ENCODE measurements around the gene LAMC3.
"Not testable (repeated sequence)": the region's sequence is repeated elsewhere in the genome, so short reads cannot be mapped to it uniquely, and the experiment has no call there.

LAMC3 gene

DNA sequence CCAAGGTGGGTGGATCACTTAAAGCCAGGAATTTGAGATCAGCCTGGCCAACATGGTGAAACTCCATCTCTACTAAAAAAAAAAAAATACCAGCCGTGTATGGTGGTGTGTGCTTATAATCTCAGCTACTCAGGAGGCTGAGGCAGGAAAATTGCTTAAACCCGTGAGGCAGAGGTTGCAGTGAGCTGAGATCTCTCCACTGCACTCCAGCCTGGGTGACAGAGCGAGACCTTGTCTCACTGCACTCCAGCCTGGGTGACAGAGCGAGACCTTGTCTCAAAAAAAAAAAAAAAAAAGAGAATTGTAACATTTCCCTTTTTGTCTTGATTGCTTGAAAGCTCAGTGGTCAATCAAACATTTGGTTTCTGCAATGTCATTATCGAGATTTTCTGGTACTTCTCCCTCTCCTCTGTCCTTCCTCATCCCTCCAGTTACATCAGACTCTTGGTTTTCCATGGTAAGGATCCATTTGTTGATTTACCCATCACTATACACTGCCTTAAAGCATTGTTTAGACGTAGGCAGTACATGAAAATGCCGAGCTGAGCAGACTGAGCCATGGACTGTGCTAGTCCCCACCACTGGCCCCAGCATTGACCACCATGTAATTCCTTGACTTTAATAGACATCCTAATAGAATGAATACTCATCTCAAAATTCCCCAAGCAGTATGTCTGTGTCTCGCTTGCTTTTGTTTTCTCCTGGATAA is 75.8 kb downstream of the LAMC3 start:
- no peak for DNase-seq

DNA sequence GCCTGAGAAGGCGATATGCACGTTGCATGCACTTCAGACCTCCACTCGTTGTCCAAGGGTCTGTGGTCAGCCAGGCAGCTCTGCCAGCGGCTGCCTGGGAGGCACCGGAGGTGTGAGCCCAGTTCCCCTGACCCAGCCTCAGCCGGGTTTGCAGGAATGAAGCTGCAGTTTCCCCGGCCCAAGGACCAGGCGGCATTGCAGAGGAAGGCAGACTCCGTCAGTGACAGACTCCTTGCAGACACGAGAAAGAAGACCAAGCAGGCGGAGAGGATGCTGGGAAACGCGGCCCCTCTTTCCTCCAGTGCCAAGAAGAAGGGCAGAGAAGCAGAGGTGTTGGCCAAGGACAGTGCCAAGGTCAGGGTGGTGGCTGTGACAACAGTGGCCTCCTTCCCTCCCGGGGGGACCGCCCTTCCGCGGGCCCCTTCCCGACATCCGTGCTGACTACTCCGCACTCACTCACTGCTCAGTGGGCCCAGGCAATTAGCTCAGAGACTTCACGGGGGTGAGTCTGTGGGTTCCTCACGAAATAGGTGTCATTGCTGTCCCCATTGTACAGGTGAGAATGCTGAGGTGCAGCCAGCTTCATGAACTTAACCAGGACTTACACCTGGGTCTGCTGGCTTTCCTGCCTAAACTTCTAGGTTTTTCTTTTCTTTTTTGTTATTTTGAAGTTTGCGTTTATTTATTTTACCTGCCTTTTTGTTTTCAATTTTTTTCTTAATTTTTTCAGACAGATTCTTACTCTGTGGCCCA is 76.6 kb downstream of the LAMC3 start:
- DNase-seq, result no peak

DNA sequence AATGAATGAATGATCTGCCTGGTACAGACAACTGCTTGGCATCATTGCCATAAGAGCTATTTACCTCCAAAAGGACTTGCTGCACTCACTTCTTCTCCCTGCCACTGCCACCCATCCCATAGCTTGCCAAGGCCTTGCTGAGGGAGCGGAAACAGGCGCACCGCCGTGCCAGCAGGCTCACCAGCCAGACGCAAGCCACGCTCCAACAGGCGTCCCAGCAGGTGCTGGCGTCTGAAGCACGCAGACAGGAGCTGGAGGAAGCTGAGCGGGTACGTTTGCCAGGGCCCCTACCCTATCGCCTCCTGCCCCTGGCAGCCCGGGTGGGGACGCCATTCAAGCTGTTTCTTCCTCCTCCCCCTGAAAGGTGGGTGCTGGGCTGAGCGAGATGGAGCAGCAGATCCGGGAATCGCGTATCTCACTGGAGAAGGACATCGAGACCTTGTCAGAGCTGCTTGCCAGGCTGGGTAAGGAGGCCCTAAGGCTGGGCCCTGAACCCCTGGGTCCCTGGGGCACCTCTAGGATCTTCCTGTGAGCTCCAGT is 78.5 kb downstream of the LAMC3 start:
- DNase-seq, result no peak

DNA sequence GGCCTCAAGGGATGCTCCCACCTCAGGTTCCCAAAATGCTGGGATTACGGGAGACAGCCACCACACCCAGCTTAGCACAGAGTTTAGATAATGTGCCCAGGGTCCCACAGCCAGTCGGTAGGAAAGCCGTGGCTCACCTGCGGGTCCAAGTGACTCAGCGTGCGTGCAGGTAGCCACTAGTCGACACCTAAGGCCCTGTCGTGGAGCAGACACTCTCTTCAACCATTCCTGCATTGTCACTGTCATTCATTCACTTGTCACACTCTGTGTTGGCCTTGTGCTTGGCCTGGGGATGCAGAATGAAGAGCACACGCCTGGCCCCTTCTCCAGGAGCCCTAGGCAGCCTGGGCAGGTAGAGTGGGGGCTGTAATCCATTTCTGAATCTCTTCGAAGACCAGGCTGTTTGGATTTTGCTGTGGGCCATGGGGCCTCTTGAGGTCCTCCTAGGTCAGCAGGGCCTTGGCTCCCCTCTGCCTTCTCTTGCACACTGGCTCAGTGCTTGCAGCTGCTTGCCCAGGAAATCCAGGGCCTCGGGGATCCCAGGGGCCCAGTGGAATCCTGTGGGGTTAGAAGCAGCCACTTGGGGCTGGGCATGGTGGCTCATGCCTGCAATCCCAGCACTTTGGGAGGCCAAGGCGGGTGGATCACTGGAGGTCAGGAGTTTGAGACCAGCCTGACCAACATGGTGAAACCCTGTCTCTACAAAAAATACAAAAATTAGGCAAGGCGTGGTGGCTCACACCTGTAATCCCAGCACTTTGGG is 81.2 kb downstream of the LAMC3 start:
- no peak for DNase-seq

DNA sequence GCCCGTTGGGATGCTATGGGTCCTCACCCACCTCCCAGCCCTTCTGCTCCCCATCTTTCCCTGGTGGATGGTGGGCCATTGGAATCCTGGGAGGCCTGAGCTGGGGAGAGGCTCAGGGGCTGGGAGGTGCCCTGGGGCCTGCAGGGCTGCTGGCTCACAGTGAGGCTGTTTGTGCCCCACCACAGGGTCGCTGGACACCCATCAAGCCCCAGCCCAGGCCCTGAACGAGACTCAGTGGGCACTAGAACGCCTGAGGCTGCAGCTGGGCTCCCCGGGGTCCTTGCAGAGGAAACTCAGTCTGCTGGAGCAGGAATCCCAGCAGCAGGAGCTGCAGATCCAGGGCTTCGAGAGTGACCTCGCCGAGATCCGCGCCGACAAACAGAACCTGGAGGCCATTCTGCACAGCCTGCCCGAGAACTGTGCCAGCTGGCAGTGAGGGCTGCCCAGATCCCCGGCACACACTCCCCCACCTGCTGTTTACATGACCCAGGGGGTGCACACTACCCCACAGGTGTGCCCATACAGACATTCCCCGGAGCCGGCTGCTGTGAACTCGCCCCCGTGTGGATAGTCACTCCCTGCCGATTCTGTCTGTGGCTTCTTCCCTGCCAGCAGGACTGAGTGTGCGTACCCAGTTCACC is 82.5 kb downstream of the LAMC3 start:
- no peak for DNase-seq

DNA sequence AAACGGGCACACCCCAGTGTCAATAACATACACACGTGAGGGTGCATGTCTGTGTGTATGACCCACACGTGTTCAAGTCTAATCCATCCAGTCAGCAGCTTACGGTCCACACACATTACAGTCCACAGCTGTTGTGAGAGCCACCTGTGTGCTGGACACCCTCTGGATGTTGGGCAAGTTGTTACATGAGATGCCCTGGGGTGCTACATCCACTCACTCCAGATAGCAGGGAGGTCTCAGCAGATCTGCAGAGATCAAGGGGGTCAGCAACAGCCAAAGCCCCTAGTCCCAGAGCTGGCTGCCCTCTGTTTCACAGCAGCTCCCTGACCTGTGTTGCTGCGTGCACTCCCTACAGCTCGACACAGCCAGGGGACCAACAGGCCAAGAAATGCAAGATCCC is 83.1 kb downstream of the LAMC3 start:
- DNase-seq, result no peak

DNA sequence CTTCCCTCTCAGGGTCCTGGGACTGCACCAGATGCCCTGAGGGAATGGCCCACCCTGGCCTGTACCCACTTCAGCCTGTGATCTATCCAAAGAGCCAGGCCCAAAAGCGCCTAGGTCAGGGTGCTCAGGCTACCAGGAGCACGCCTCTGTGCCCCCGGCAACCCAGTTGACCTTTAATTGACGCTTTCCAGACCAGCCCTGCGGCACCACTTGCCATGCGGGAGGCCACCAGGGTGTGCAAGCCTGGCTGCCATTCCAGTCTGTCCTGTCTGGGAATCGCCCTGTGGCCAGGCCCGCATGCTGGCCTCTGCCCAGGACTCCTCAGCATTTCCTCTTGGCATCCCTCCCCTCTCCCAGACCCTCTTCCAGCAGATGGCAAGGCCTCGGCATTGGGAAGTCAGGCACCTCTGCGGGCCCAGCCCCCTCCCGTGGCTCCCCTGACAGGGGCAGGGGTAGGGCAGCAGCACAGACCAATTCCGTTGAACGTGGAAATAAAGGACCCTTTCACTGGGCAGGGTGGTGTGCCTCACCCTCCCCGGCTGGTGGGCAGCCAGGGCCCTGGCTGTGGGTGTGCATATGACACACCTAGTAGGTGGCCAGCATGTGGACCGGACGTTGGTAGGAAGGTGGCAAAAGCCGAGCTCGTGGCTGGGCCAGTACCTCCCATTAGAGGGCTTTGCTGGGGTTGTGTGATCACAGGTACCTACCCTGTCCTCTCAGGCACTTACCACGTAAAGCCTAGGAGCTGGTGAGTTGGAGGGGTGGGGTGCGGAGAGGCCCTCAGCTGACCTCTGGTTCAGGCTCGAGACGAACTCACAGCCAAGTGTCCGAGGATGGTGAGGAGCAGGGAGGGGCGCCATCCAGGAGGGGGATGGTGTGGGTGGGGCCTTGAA is 83.8 kb downstream of the LAMC3 start:
- DNase-seq, result no peak

DNA sequence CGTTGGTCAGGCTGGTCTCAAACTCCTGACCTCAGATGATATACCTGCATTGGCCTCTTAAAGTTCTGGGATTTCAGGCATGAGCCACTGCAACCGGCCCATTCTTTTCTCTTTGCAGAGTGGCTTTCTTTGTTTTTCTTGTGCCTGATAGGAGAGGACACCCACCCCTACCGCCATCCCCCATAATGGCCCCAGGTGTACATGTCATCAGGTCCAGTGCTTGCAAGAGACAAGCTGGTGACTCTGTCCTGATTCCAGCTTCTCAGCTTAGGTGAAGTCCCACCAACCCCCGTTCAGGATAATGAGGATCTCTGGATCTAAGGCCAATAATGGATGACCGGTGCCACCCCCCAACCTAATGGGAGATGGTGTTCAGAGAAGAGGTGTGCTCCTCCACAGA is 85.0 kb downstream of the LAMC3 start:
- no peak for DNase-seq

DNA sequence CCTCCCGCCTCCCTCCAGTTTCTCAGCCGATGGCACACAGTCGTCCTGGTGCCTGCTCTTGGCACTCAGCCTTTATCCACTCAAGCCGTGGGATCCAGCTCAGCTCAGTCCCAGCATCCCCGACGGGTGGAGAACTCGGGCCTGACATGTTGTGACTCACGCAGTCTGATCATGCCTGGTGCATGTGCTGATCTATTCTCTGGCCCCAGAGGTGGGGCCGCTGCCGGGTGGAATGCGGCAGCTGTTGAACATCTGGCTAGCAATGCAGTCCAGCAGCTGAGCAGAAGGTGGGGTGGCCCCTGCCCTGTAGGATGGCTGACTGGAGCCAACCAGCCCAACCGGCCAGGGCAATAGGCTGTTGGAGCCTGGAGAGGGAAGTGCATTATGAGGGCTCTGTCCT is 85.6 kb downstream of the LAMC3 start:
- DNase-seq, result no peak

DNA sequence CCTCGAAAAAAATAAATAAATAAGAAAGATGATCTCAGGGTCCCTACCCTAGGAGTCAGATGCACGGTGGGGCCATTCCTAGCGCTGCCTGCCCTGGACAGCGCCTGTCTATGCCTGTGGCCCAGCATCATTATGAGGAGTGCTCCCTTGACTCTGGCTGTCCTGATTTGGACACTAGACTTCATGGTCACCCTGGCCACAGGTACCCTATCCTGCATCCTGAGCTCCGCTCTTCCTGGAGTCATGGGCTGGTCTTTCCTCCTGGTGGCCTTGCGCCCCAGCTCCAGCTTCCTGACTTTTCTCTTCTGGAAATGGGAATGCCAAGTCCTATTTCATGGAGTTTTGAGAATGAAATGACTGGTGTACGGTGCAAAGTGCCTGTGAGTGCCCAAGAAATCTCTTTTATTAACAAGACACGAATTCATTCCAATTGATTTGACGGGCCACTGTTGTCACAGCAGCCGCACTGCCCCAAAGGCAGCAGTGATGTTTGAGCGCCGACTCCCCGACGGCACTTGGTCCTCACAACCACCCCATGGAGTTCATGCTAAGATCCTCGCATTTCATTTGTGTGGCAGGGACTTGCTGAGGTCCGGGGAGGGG is 86.8 kb downstream of the LAMC3 start:
- DNase-seq, result no peak

DNA sequence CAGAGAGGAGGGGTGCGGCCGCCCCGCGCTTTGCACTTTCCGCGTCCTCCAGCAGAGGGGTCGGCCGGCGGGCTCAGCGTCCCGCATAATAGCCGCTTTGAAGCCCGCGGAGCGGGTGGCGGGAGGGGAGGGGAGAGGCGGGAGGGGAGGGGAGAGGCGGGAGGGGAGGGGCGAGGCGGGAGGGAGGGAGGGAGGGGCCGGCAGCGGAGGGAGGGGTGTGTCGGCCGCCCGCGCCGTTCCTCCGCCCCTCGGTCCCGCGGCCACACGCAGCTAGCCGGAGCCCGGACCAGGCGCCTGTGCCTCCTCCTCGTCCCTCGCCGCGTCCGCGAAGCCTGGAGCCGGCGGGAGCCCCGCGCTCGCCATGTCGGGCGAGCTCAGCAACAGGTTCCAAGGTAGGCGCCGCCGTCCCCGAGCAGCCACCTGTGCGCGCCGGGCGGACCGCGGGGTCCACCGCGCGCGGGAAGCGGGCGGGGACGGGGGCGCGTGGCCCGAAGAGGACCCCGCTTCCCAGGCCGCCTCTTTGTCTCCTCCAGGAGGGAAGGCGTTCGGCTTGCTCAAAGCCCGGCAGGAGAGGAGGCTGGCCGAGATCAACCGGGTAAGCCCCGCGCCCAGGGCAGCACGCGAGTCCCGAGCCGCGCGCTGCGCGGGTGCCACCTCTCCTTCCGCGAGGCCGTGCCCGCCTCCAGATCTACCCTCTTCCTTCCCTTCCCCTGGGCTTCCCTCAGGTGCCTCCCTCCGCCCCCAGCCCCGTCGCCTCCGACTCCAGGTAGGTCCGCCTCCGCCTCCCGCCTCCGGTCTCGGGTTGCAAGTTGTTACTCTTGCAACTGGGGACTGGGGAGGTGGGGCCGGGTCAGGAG is 87.5 kb downstream of the LAMC3 start, which contains the start of gene AIF1L:
Gene AIF1L, plus strand, starts transcription at position 263 of the 857 bp plus-strand sequence. Its CDS starts 99 bp downstream, at position 362.
- DNase-seq, result peak; percentile 20

DNA sequence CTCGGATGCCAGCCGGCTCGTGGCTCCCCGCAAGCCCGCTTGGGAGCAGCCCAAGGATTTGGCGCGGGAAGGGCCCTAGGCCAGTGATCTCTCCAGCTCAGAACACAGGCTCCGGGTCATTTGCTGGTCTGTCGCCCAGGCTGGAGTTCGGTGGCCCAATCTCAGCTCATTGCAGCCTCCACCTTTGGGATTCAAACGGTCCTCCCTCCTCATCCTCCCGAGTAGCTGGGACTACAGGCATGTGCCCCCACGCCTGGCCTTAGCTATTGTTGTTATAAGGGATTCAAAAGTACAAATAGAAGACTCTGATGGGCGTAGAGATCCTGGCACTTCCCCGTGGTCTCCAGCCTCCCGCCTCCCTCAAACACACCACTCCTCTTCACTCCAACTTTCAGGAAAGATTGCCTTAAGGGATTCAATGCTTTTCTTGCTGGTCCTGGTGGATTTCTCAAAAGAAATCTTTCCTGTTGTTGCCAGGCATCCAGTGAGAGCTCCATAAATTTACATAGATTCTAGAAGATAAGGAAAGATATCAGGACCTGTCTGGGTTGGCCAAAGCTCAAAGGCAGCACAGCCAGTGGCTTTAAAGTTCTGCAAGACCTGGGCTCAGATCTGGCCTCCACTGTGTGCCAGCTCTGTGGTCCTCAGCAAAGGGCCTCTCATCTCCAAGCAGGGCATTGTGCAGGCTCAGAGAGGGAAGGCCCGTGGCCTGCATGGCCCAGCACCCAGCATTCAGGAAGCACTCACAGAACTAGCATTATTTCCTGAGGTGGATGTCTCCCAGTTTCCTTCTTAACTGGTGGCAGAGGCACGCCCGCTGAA is 88.4 kb downstream of the LAMC3 start:
- no peak for DNase-seq

DNA sequence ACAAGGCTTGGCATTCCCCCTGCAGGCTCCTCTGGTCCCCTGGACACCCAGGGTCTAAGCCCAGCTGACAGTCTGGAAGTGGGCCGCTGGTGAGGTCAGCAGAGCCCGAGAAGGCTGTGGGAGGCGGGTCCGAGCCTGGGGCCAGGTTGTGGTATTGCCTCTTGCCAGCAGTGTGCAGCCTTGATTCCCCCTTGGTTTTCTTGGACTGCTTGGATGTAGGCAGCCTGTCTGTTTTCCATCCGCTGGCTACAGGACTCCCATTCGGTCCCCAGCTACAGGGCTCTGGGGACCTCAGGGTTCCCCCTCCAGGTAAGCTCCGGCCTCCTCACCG is 88.9 kb downstream of the LAMC3 start:
- no peak for DNase-seq

DNA sequence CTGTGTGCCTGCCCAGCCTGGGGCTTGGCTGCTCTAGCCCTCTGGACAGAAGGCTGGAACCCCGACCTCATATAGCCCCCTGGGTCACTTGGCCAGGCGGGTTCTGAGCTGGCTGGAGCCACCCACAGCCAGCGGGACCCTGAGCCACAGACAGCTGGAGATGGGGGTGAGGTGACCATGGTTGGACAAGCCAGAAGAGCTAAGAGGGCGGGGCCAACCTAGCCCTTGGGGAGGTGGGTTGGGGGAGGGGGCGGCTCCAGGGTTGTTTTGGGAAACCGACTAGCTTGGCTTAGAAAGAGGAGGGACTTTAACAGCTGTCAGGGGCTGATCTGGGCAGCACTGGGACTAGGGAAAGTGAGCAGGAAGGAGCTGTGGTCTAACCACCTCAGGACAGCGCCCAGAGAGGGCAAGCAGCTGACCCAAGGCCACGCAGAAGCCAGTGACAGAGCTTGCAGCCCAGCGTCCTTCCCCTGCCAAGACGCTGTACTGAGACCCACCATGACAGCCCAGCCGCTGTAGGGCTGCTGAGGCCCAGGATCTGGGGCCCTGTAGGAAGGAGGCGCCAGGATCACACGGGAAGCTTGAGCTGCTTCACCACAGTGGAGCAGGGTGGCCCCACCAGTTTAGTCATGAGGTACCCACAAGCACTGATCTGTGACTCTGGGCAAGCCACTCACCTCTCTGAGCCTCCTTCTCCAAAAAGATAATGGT is 89.6 kb downstream of the LAMC3 start:
- no peak for DNase-seq

DNA sequence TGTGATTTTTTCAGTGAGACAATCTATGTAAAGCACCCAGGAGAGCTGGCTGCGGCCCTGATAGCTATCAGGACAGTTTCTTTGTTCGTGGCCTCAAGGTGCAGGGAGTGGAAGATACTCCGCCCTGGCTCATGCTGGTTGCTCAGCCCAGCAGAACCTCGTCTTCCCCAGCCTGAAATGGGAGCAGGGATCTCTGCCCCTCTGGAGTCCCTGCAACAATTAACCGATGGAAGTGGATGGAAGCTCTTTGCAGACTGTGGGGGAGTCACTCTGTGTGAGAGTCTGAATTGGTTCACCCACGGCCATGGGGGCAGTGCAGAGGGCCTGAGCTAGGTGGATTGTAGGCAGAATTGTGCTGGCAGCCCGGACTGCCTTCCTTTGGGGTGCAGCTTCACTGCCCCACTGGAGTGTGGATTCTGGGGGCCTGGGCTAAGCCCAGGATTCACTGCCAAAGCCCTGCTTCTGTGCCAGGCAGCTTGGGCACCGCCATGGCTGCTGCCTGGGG is 90.2 kb downstream of the LAMC3 start:
- no peak for DNase-seq

DNA sequence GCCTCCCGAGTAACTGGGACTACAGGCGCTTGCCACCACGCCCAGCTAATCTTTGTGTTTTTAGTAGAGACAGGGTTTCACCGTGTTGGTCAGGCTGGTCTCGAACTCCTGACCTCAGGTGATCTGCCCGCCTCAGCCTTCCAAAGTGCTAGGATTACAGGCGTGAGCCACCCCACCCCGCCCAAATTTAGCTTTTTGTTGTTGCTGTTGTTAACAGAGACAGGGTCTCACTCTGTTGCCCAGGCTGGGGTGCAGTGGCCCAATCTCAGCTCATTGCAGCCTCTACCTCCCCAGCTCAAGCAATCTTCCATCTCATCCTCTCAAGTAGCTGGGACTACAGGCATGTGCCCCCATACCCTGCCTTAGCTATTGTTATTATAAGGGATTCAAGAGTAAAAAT is 90.9 kb downstream of the LAMC3 start:
- not testable (repeated sequence) for DNase-seq

DNA sequence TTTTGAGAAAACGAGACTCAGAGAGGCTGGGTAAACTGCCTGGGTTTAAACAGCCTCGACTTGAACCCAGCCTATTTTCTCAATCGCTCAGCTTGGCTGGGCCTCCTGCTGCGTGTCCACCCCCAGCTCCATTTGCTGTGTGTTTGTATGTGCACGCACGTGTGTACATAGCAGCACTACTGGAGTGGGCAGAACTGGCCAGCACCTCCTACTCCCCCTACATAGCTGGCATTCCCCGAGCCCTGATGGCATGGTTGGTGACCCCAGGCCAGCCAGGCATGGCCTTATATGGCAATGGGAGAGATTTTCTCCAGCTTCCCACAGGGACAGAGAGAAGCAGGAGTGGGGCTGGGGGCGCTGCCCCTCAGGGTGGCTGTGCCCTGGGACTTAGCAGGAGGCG is 91.5 kb downstream of the LAMC3 start:
- no peak for DNase-seq

DNA sequence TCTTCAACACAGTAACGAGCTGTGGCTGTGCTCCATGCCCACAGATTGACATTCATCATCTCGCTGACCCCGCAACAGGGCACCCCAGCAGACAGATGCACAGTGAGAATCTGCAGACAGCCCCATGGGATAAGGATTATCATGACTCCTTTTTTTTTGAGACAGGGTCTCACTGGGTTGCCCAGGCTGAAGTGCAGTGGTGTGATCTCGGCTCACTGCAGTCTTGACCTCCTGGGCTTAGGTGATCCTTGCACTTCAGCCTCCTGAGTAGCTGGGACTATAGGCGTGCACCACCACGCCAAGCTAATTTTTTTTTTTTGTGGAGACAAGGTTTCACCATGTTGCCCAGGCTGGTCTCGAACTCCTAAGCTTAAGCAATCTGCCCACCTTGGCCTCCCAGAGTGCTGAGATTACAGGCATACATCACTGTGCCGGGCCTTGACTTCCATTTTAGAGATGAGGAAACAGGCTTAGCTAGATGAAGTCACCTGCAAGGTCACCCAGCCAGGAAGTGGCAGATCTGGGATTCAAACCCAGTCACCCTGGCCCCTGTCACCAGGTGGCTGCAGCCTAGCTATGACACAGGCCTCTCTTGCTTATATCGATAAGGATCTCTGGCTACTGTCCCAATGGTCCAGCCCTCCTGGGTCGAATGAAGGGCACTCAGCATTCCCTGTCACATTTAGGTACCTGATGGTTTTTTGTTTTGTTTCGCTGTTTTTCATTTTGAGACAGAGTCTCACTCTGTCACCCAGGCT is 92.4 kb downstream of the LAMC3 start:
- no peak for DNase-seq
